ENCODE data around the gene MAGIX. TPM values are rescaled to one million over a fixed set of nuclear protein-coding genes. Genes with fewer than 3 reads are reported as not detected.
A peak's percentile ranks its signal among the peaks of the same experiment; 100 is the strongest.
"Not testable (repeated sequence)": the region's sequence is repeated elsewhere in the genome, so short reads cannot be mapped to it uniquely, and the experiment has no call there.

MAGIX gene
- total RNA-seq, 2 donors from 2014 or later, result 16.0 to 16.6 TPM

- WGBS, result 62% methylated on average over 3 of the region's 5 CpGs
- DNase-seq (ENCODE audit: low spot score), result no peak
- no peaks in the 10 kb centered on the region for H3K4me1 ChIP-seq (replicated peaks)
- peak overlapping the region in 1 of 2 donors; percentile 52 for H3K4me3 ChIP-seq
- H3K9me3 ChIP-seq, result no peaks in the 10 kb centered on the region
- H3K27ac ChIP-seq, result no peak overlapping the region
- no peak for TF ChIP-seq POLR2AphosphoS5 (IDR thresholded peaks at IDR 0.05)
- TF ChIP-seq, protein P1, sequence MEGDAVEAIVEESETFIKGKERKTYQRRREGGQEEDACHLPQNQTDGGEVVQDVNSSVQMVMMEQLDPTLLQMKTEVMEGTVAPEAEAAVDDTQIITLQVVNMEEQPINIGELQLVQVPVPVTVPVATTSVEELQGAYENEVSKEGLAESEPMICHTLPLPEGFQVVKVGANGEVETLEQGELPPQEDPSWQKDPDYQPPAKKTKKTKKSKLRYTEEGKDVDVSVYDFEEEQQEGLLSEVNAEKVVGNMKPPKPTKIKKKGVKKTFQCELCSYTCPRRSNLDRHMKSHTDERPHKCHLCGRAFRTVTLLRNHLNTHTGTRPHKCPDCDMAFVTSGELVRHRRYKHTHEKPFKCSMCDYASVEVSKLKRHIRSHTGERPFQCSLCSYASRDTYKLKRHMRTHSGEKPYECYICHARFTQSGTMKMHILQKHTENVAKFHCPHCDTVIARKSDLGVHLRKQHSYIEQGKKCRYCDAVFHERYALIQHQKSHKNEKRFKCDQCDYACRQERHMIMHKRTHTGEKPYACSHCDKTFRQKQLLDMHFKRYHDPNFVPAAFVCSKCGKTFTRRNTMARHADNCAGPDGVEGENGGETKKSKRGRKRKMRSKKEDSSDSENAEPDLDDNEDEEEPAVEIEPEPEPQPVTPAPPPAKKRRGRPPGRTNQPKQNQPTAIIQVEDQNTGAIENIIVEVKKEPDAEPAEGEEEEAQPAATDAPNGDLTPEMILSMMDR (IDR thresholded peaks at IDR 0.05), result no peak
- no peak for TF ChIP-seq POLR2A (IDR thresholded peaks at IDR 0.05)
- no peaks in the 10 kb centered on the region for H3K27me3 ChIP-seq (replicated peaks; ENCODE audit: insufficient read depth)
- no peaks in the 10 kb centered on the region for H3K36me3 ChIP-seq
- intact Hi-C loops (cut with DNase I), result no loop called here
Measured at GRCh38 chrX:49122499-49122898, 40.1 kb upstream of the MAGIX start.

DNA sequence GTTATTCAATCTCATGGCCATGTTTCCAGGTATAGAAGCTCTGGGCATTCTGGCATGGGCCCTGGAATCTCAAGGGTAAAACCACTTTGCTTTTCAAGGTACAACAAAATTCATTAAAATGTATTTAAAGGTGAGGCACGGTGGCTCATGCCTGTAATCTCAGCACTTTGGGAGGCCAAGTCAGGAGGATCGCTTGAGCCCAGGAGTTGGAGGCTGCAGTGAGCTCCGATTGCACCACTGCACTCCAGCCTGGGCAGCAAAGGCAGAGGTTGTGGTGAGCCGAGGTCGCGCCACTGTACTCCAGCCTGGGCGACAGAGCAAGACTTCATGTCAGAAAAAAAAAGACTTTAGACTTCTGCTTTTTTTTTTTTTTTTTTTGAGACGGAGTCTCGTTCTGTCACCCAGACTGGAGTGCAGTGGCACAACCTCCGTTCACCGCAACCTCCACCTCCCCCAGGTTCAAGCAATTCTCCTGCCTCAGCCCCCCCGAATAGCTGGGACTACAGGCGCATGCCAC is 34.8 kb upstream of the MAGIX start:
- H3K4me3 ChIP-seq; H3K4me1 ChIP-seq (replicated peaks); H3K36me3 ChIP-seq; H3K27ac ChIP-seq; H3K27me3 ChIP-seq (replicated peaks; ENCODE audit: insufficient read depth); intact Hi-C loops (cut with DNase I); DNase-seq (ENCODE audit: low spot score); H3K9me3 ChIP-seq: not testable (repeated sequence)
- 73% methylated on average over 11 of the region's 13 CpGs for WGBS

GRCh38 chrX:49129427-49129826 is 33.1 kb upstream of the MAGIX start:
- no peaks in the 10 kb centered on the region for H3K9me3 ChIP-seq
- no peak overlapping the region for H3K27ac ChIP-seq
- H3K4me3 ChIP-seq, result no peak overlapping the region
- DNase-seq (ENCODE audit: low spot score), result no peak
- H3K36me3 ChIP-seq, result no peaks in the 10 kb centered on the region
- WGBS, result 64% methylated on average over 4 of the region's 4 CpGs
- intact Hi-C loops (cut with DNase I), result no loop called here
- TF ChIP-seq, protein P1 (IDR thresholded peaks at IDR 0.05), result no peak
- no peaks in the 10 kb centered on the region for H3K4me1 ChIP-seq (replicated peaks)
- H3K27me3 ChIP-seq (replicated peaks; ENCODE audit: insufficient read depth), result no peaks in the 10 kb centered on the region

DNA sequence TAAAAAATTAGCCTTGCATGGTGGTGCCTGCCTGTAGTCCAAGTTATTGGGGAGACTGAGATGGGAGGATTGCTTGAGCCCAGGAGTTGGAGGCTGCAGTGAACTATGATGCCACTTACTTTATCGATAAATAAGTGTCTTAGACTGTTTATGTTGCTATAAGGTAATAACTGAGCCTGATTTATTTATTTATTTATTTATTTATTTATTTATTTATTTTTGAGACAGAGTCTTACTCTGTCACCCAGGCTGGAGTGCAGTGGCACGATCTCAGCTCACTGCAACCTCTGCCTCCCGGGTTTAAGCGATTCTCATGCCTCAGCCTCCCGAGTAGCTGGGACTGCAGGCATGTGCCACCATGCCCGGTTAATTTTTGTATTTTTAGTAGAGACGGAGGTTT is 30.3 kb upstream of the MAGIX start:
- DNase-seq (ENCODE audit: low spot score); H3K36me3 ChIP-seq; H3K9me3 ChIP-seq; H3K4me1 ChIP-seq (replicated peaks); H3K27me3 ChIP-seq (replicated peaks; ENCODE audit: insufficient read depth); H3K27ac ChIP-seq; H3K4me3 ChIP-seq; intact Hi-C loops (cut with DNase I): not testable (repeated sequence)
- WGBS, result 98% methylated on average over 6 of the region's 7 CpGs

GRCh38 chrX:49133759-49134158 is 28.8 kb upstream of the MAGIX start:
- H3K4me1 ChIP-seq (replicated peaks), result no peaks in the 10 kb centered on the region
- intact Hi-C loops (cut with DNase I), result no loop called here
- 79% methylated on average over 1 of the region's 1 CpG for WGBS
- H3K27me3 ChIP-seq (replicated peaks; ENCODE audit: insufficient read depth), result no peaks in the 10 kb centered on the region
- DNase-seq (ENCODE audit: low spot score), result no peak
- no peak overlapping the region for H3K27ac ChIP-seq
- no peak overlapping the region for H3K4me3 ChIP-seq
- no peaks in the 10 kb centered on the region for H3K9me3 ChIP-seq
- no peak for TF ChIP-seq POLR2A (IDR thresholded peaks at IDR 0.05)
- no peak for TF ChIP-seq POLR2AphosphoS5 (IDR thresholded peaks at IDR 0.05)
- TF ChIP-seq, protein P1 (IDR thresholded peaks at IDR 0.05), result no peak
- H3K36me3 ChIP-seq, result no peaks in the 10 kb centered on the region

- WGBS, result 88% methylated on average over 1 of the region's 1 CpG
- intact Hi-C loops (cut with DNase I), result no loop called here
- no peak overlapping the region for H3K27ac ChIP-seq
- no peaks in the 10 kb centered on the region for H3K9me3 ChIP-seq
- no peak for DNase-seq (ENCODE audit: low spot score)
- no peaks in the 10 kb centered on the region for H3K36me3 ChIP-seq
- H3K4me1 ChIP-seq (replicated peaks), result no peaks in the 10 kb centered on the region
- TF ChIP-seq POLR2AphosphoS5 (IDR thresholded peaks at IDR 0.05), result no peak
- TF ChIP-seq, protein P1 (IDR thresholded peaks at IDR 0.05), result no peak
- no peak for TF ChIP-seq POLR2A (IDR thresholded peaks at IDR 0.05)
- no peaks in the 10 kb centered on the region for H3K27me3 ChIP-seq (replicated peaks; ENCODE audit: insufficient read depth)
- H3K4me3 ChIP-seq, result no peak overlapping the region
Measured at GRCh38 chrX:49137492-49137891, 25.1 kb upstream of the MAGIX start.

Measured in prostate gland (tissue), 2 donors.